Glutamatergic neuron (in vitro differentiated cells): ENCODE measurements around the gene ATM. TPM values are rescaled to one million over a fixed set of nuclear protein-coding genes. Genes with fewer than 3 reads are reported as not detected.

ENCODE experiments used
- DNase-seq: peaks from one replicate; pipeline ENCODE4 v3.0.0; 2022
- H3K27ac Mint-ChIP-seq: one replicate; pipeline ENCODE4 v1.8.0; 2020; ENCODE audit warnings: mild to moderate bottlenecking, mixed read lengths, inconsistent platforms; ENCODE audit not compliant: unreplicated experiment
- H3K27me3 Mint-ChIP-seq: one replicate; pipeline ENCODE4 v1.8.0; 2020; ENCODE audit warnings: mild to moderate bottlenecking, moderate library complexity, mixed read lengths, inconsistent platforms; ENCODE audit not compliant: unreplicated experiment
- H3K36me3 Mint-ChIP-seq: one replicate; pipeline ENCODE4 v1.8.0; 2020; ENCODE audit warnings: mild to moderate bottlenecking, mixed read lengths, inconsistent platforms; ENCODE audit not compliant: unreplicated experiment
- H3K4me1 Mint-ChIP-seq: one replicate; pipeline ENCODE4 v1.8.0; 2020; ENCODE audit warnings: mild to moderate bottlenecking, low read depth, mixed read lengths, inconsistent platforms; ENCODE audit not compliant: unreplicated experiment
- H3K4me3 Mint-ChIP-seq: one replicate; pipeline ENCODE4 v1.8.0; 2020; ENCODE audit warnings: mild to moderate bottlenecking, mixed read lengths, inconsistent platforms; ENCODE audit not compliant: unreplicated experiment
- H3K9me3 Mint-ChIP-seq: one replicate; pipeline ENCODE4 v1.8.0; 2020; ENCODE audit warnings: mild to moderate bottlenecking, moderate library complexity, mixed read lengths, inconsistent platforms; ENCODE audit not compliant: unreplicated experiment
- CTCF ChIP-seq: fragments of 200-600 bp; sonication (generic); IDR thresholded peaks from one replicate; pipeline ENCODE4 v1.5.0; 2021; ENCODE audit not compliant: partially characterized antibody, unreplicated experiment
- total RNA-seq: library from RNA; stranded (reverse); fragmentation: NEBNext Ultra II Directional; extraction: Animal tissue kit (Norgen Biotek cat#: 25700); gene quantifications from one replicate; pipeline ENCODE4 v1.2.1, GENCODE V29; 2021; ENCODE audit not compliant: unreplicated experiment

ATM gene
- total RNA-seq, 1 donor from 2014 or later, result 139 TPM

- Mint-ChIP-seq H3K27me3 (no peaks in the 10 kb centered on the region), H3K9me3 (no peaks in the 10 kb centered on the region), H3K4me3 (no peak overlapping the region), H3K27ac (no peak overlapping the region), H3K4me1 (no peaks in the 10 kb centered on the region), H3K36me3 (peaks cover 4% of the 10 kb centered on the region)
- no peak for TF ChIP-seq CTCF
- DNase-seq, result no peak
These were observed 123.6 kb downstream of the ATM start for GRCh38 chr11:108346451-108346850.

DNA sequence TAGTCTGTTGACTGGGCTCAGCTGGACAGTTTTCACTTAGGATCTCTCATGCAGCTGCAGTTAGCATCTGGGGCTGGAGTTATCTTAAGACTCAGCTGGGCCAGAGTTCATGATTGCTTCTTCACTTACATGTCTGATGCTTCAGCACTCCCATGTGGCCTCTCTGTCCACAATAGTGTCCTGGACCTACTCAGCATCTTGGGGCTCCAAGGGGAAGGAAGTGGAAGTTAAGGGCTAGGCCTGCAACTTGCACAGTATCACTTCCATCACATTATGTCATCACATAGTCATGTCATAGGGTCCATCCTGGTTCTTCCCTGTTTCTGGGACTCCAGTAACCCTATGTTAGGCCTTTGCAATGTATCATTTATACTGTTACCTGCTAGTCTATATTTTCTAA, 128.6 kb downstream of the ATM start:
- Mint-ChIP-seq H3K27me3 (no peaks in the 10 kb centered on the region), H3K4me3 (no peak overlapping the region), H3K9me3 (no peaks in the 10 kb centered on the region), H3K27ac (no peak overlapping the region), H3K36me3 (peaks cover 5% of the 10 kb centered on the region), H3K4me1 (no peaks in the 10 kb centered on the region)
- TF ChIP-seq CTCF, result no peak
- DNase-seq, result no peak

GRCh38 chr11:108364159-108364558, 141.3 kb downstream of the ATM start:
- Mint-ChIP-seq H3K27me3 (peaks cover 2% of the 10 kb centered on the region), H3K27ac (no peak overlapping the region), H3K4me1 (no peaks in the 10 kb centered on the region), H3K4me3 (no peak overlapping the region), H3K36me3 (no peaks in the 10 kb centered on the region), H3K9me3 (no peaks in the 10 kb centered on the region)
- TF ChIP-seq CTCF, result no peak
- no peak for DNase-seq

DNA sequence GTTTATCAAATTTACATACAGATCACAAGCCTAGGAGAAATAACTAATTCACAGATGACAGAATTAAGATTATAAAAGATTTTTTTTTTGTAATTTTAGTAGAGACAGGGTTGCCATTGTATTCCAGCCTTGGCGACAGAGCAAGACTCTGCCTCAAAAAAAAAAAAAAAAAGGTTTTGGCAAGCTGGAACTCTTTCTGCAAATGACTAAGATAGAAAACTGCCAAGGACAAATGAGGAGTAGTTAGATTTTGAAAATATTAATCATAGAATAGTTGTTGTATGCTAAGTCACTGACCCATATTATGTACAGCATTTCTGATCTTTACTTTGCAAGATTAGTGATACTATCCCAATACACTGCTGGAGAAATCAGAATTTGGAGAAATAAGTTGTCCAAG, 145.3 kb downstream of the ATM start:
- no peaks in the 10 kb centered on the region for H3K27me3 Mint-ChIP-seq
- DNase-seq, result no peak
- no peak overlapping the region for H3K27ac Mint-ChIP-seq
- no peak overlapping the region for H3K4me3 Mint-ChIP-seq
- peaks cover under 1% of the 10 kb centered on the region for H3K9me3 Mint-ChIP-seq
- H3K4me1 Mint-ChIP-seq, result no peaks in the 10 kb centered on the region
- no peak for TF ChIP-seq CTCF
- H3K36me3 Mint-ChIP-seq, result peaks cover 14% of the 10 kb centered on the region

GRCh38 chr11:108369064-108369463, 146.2 kb downstream of the ATM start:
- no peak for DNase-seq
- H3K27ac Mint-ChIP-seq, result no peak overlapping the region
- no peak for TF ChIP-seq CTCF
- peaks cover 3% of the 10 kb centered on the region for H3K9me3 Mint-ChIP-seq
- H3K4me3 Mint-ChIP-seq, result no peak overlapping the region
- peaks cover 17% of the 10 kb centered on the region for H3K36me3 Mint-ChIP-seq
- no peaks in the 10 kb centered on the region for H3K4me1 Mint-ChIP-seq
- no peaks in the 10 kb centered on the region for H3K27me3 Mint-ChIP-seq
